Body of pancreas (tissue), 4 donors: ENCODE measurements around the gene FAM153A.
"Not testable (repeated sequence)": the region's sequence is repeated elsewhere in the genome, so short reads cannot be mapped to it uniquely, and the experiment has no call there.

ENCODE experiments used
- POLR2A ChIP-seq, 3 donors: fragments of 450-650 bp; IDR thresholded peaks; one replicate each; pipeline ENCODE4 v1.6.1; 2016; ENCODE audit warnings: antibody characterized with exemption in 3 of 3, mild to moderate bottlenecking in 2 of 3
- TF ChIP-seq, protein P1 (sequence below), 7 experiments: fragments of 450-650 bp in 4 of 7; fragments of 200-600 bp in 3 of 7; sonication (generic) in 3 of 7; IDR thresholded peaks; one replicate each; pipeline ENCODE4 v1.5.1; 2016 to 2019; ENCODE audit warnings: antibody characterized with exemption in 7 of 7

DNA sequence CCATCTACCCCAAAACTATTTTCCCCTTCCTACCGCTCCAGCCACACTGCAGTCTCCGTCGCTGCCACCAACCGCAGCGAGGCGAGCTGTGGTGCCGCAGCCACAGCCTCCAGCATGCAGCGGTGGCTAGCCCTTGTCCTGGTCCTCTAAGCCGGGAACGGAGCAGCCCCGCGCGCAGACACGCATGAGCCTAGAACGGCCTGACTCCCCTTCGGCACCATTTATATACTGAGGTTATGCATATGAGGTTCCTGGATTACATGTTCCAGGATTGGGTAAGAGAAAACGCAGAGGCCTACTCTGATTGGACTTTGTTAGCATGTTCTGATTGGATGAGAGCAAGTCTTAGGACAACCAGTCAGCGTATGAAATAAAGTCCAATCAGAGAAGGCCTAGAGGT lies 24.6 kb upstream of the FAM153A start:
- TF ChIP-seq, protein P1, sequence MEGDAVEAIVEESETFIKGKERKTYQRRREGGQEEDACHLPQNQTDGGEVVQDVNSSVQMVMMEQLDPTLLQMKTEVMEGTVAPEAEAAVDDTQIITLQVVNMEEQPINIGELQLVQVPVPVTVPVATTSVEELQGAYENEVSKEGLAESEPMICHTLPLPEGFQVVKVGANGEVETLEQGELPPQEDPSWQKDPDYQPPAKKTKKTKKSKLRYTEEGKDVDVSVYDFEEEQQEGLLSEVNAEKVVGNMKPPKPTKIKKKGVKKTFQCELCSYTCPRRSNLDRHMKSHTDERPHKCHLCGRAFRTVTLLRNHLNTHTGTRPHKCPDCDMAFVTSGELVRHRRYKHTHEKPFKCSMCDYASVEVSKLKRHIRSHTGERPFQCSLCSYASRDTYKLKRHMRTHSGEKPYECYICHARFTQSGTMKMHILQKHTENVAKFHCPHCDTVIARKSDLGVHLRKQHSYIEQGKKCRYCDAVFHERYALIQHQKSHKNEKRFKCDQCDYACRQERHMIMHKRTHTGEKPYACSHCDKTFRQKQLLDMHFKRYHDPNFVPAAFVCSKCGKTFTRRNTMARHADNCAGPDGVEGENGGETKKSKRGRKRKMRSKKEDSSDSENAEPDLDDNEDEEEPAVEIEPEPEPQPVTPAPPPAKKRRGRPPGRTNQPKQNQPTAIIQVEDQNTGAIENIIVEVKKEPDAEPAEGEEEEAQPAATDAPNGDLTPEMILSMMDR (IDR thresholded peaks at IDR 0.05) = not testable (repeated sequence)
- TF ChIP-seq POLR2A (IDR thresholded peaks at IDR 0.05) = not testable (repeated sequence)
